Esophagus muscularis mucosa (tissue), 4 donors: Measurements from ENCODE around the gene KIRREL3. TPM values are rescaled to one million over a fixed set of nuclear protein-coding genes. Genes with fewer than 3 reads are reported as not detected.

ENCODE experiments used
- DNase-seq: peaks from one replicate; pipeline ENCODE4 v3.0.0-alpha.2; 2017; ENCODE audit errors: extremely low spot score
- H3K27ac ChIP-seq, 4 donors: fragments of 200-600 bp; sonication (generic); replicated peaks in 1 of 4; 1 replicate in 3 of 4; 2 replicates in 1 of 4; pipeline ENCODE4 v1.5.1; 2016 to 2019; ENCODE audit warnings: mild to moderate bottlenecking in 1 of 4
- H3K27me3 ChIP-seq, 4 donors: fragments of 200-600 bp; sonication (generic); one replicate each; pipeline versions ENCODE4 v1.5.1 to v1.6.0; 2016 to 2019
- H3K36me3 ChIP-seq, 4 donors: fragments of 200-600 bp; sonication (generic); one replicate each; pipeline ENCODE4 v1.5.1; 2016 to 2019
- H3K4me1 ChIP-seq, 4 donors: fragments of 200-600 bp; sonication (generic); one replicate each; pipeline ENCODE4 v1.5.1; 2016 to 2019
- H3K4me3 ChIP-seq, 4 donors: fragments of 200-600 bp; sonication (generic); 1 replicate in 2 of 4; 2 replicates in 2 of 4; pipeline ENCODE4 v1.5.1; 2016 to 2019; ENCODE audit warnings: mild to moderate bottlenecking in 4 of 4, moderate library complexity in 1 of 4
- H3K9me3 ChIP-seq, 4 donors: fragments of 200-600 bp; sonication (generic); 1 replicate in 3 of 4; 2 replicates in 1 of 4; pipeline ENCODE4 v1.5.1; 2016 to 2019
- EP300 ChIP-seq: sonication (generic); formaldehyde crosslinking; IDR thresholded peaks from one replicate; pipeline ENCODE4 v1.6.1; 2017; ENCODE audit warnings: antibody characterized with exemption
- POLR2A ChIP-seq: fragments of 450-650 bp; IDR thresholded peaks from one replicate; pipeline ENCODE4 v1.6.1; 2017; ENCODE audit warnings: antibody characterized with exemption, moderate library complexity, mild to moderate bottlenecking, low read depth
- POLR2AphosphoS5 ChIP-seq, 2 donors: sonication (generic); formaldehyde crosslinking; IDR thresholded peaks; one replicate each; pipeline ENCODE4 v1.6.1; 2017; ENCODE audit warnings: antibody characterized with exemption in 2 of 2
- WGBS: methylation state at CpG from one replicate; pipeline ENCODE4 v1.1.5; 2018; 5-methylcytosine and 5-hydroxymethylcytosine counted together
- intact Hi-C: fragments of 100-400 bp; cut with DNase I; formaldehyde crosslinking; loops from one replicate; pipeline ENCODE4 v1.15.1; 2023
- total RNA-seq, 4 donors: library from RNA; depleted of rRNA; stranded (reverse); fragments of >200 nt; gene quantifications; one replicate each; pipeline versions ENCODE4 v1.1.0 to v1.2.1, GENCODE V29; 2016
- TF ChIP-seq, protein P1 (sequence below), 3 experiments: fragments of 200-600 bp in 2 of 3; fragments of 450-650 bp in 1 of 3; sonication (generic) in 2 of 3; IDR thresholded peaks; one replicate each; pipeline ENCODE4 v1.5.1; 2017 to 2019; ENCODE audit warnings: antibody characterized with exemption in 3 of 3, mild to moderate bottlenecking in 2 of 3, moderate library complexity in 1 of 3

The KIRREL3 gene
- total RNA-seq, 4 donors from 2014 or later: 1.7 to 6.5 (median 3.1) TPM

DNA sequence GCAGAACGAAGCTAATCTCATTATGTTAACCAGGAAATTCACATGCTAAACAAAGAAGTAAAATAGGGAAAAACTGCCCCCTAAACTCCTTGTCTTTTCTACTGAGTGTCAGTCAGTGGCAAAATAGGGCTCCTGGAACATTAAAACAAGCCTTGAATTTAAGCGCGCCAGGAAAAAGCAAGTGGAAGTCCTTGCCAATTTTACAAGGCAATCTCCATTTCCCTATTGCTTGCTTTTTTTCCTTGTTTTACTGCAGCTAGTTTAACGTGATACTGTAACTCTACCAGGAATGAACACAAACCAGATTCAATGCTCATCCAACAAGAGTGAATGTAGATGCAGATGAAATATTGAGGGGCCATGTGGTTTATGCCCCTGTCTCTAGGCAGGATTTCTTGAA, 28.1 kb upstream of the KIRREL3 start:
- TF ChIP-seq, protein P1, sequence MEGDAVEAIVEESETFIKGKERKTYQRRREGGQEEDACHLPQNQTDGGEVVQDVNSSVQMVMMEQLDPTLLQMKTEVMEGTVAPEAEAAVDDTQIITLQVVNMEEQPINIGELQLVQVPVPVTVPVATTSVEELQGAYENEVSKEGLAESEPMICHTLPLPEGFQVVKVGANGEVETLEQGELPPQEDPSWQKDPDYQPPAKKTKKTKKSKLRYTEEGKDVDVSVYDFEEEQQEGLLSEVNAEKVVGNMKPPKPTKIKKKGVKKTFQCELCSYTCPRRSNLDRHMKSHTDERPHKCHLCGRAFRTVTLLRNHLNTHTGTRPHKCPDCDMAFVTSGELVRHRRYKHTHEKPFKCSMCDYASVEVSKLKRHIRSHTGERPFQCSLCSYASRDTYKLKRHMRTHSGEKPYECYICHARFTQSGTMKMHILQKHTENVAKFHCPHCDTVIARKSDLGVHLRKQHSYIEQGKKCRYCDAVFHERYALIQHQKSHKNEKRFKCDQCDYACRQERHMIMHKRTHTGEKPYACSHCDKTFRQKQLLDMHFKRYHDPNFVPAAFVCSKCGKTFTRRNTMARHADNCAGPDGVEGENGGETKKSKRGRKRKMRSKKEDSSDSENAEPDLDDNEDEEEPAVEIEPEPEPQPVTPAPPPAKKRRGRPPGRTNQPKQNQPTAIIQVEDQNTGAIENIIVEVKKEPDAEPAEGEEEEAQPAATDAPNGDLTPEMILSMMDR (IDR thresholded peaks at IDR 0.05): no peak
- H3K27me3 ChIP-seq: no peaks in the 10 kb centered on the region
- H3K4me3 ChIP-seq: no peak overlapping the region
- no peak for DNase-seq
- intact Hi-C loops: no loop called here
- WGBS: 58% methylated on average over 4 of the region's 4 CpGs
- H3K27ac ChIP-seq: no peak overlapping the region
- no peaks in the 10 kb centered on the region for H3K9me3 ChIP-seq
- H3K36me3 ChIP-seq: no peaks in the 10 kb centered on the region
- H3K4me1 ChIP-seq: no peaks in the 10 kb centered on the region

DNA sequence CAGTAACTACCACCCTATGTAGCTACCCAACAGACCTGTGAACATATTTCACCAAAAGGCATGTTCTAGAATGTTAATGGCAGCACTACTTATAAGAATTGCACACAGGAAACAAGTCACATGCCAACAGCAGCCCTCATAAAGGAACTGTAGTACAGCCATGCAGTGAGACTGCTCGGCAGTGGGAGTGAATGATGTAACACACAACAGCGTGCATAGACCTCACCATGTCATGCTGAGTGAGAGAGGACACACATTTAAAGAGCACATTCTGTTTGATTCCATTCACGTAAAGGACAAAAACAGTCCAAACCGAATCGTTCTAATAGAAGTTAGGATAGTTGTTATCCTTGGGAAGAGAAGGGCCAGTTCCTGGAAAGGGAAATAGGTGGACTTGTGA, 27.2 kb upstream of the KIRREL3 start:
- H3K4me1 ChIP-seq: no peaks in the 10 kb centered on the region
- DNase-seq: no peak
- WGBS: 80% methylated on average over 5 of the region's 5 CpGs
- TF ChIP-seq, protein P1 (IDR thresholded peaks at IDR 0.05): no peak
- TF ChIP-seq POLR2AphosphoS5 (IDR thresholded peaks at IDR 0.05) (no peak), EP300 (no peak), POLR2A (no peak)
- no peaks in the 10 kb centered on the region for H3K9me3 ChIP-seq
- intact Hi-C loops: no loop called here
- no peak overlapping the region for H3K27ac ChIP-seq
- H3K36me3 ChIP-seq: no peaks in the 10 kb centered on the region
- no peak overlapping the region for H3K4me3 ChIP-seq
- H3K27me3 ChIP-seq: no peaks in the 10 kb centered on the region

DNA sequence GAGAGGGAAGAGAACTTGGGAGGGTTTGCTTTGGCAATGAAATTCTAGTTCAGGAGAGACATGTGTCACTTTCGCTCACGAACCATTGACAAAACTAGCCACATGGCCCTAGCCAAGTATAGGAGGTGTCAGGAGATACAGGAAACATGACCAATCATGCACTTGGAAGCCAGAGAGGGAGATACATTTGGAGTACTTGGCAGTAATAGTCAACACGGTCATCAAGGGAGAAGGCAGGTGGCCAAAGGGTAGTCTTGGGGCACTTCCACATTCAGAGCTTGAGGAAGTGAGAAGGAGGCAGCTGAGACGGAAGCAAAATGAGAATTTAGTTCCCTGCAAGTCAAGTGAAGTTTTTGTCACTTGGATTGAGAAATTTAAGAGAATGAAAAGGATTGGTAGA, 26.4 kb upstream of the KIRREL3 start:
- intact Hi-C loops: no loop called here
- 67% methylated on average over 4 of the region's 4 CpGs for WGBS
- TF ChIP-seq POLR2AphosphoS5 (IDR thresholded peaks at IDR 0.05) (no peak), POLR2A (no peak), EP300 (no peak)
- TF ChIP-seq, protein P1 (IDR thresholded peaks at IDR 0.05): no peak
- Histone ChIP-seq H3K36me3 (no peaks in the 10 kb centered on the region), H3K9me3 (no peaks in the 10 kb centered on the region), H3K27me3 (no peaks in the 10 kb centered on the region), H3K4me1 (no peaks in the 10 kb centered on the region), H3K4me3 (no peak overlapping the region), H3K27ac (no peak overlapping the region)
- DNase-seq: no peak

DNA sequence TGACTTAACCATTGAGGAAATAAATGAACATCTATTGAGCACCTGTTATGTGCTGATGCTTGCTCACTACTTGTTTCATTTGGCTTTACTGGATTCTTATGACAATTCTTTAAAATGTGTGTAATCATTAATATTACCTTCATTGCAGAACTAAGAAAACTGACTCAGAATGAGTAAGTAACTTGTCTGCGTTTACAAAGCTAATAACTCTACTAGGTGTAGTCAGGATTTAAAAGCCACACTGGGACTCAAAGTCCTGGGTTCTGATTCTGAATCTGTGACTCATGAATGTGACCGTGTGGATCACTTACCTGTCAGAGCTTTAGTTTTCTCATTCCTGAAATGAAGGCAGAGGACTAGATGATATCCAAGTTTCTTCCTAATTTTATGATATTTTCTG, 23.4 kb upstream of the KIRREL3 start:
- WGBS: 89% methylated on average over 2 of the region's 2 CpGs

More for the DNA sequence above, 23.4 kb upstream of the KIRREL3 start:
- no peak overlapping the region for H3K27ac ChIP-seq
- no peaks in the 10 kb centered on the region for H3K9me3 ChIP-seq
- H3K36me3 ChIP-seq: no peaks in the 10 kb centered on the region
- DNase-seq: no peak
- no peaks in the 10 kb centered on the region for H3K27me3 ChIP-seq
- H3K4me3 ChIP-seq: no peak overlapping the region
- H3K4me1 ChIP-seq: no peaks in the 10 kb centered on the region
- intact Hi-C loops: no loop called here
- no peak for TF ChIP-seq POLR2AphosphoS5 (IDR thresholded peaks at IDR 0.05)
- TF ChIP-seq, protein P1 (IDR thresholded peaks at IDR 0.05): no peak
- TF ChIP-seq EP300: no peak
- no peak for TF ChIP-seq POLR2A
